T-helper 17 cell (primary cell): ENCODE data around the gene ACKR3. TPM values are rescaled to one million over a fixed set of nuclear protein-coding genes. Genes with fewer than 3 reads are reported as not detected.

Source experiments
- ATAC-seq: fragments of 150-1000 bp; cut with Tn5 transposase; 2 replicates; pipeline ENCODE4 v1.10.0; 2021; ENCODE audit warnings: mild to moderate bottlenecking, moderate library complexity
- DNase-seq, 3 donors: peaks; one replicate each; pipeline versions ENCODE4 v3.0.0 to v3.0.0-alpha.2; 2020 to 2021
- H3K9me3 ChIP-seq: one replicate; pipeline ENCODE4 v1.7.0; 2013; ENCODE audit warnings: low read length, mild to moderate bottlenecking; ENCODE audit not compliant: control insufficient read depth, poor library complexity, severe bottlenecking
- H3K27ac Mint-ChIP-seq: one replicate; pipeline ENCODE4 v1.8.0; 2022; ENCODE audit warnings: mild to moderate bottlenecking, moderate library complexity, mixed read lengths
- H3K27me3 Mint-ChIP-seq: one replicate; pipeline ENCODE4 v1.8.0; 2022; ENCODE audit warnings: mixed read lengths
- H3K36me3 Mint-ChIP-seq: one replicate; pipeline ENCODE4 v1.8.0; 2022; ENCODE audit warnings: low read depth, mixed read lengths
- H3K4me1 Mint-ChIP-seq: one replicate; pipeline ENCODE4 v1.8.0; 2022; ENCODE audit warnings: mild to moderate bottlenecking, mixed read lengths
- H3K4me3 Mint-ChIP-seq: one replicate; pipeline ENCODE4 v1.8.0; 2022; ENCODE audit warnings: mild to moderate bottlenecking, moderate library complexity, mixed read lengths
- total RNA-seq, 4 donors: library from RNA in 2 of 4; stranded (reverse) in 2 of 4; gene quantifications; one replicate each; pipeline ENCODE4 v1.2.3 and lab custom pipeline; 2022 to 2026

Gene ACKR3
- total RNA-seq, 2 donors from 2014 or later, result 1.3 to 2.3 TPM

GRCh38 chr2:236603361-236604015, 33.9 kb downstream of the ACKR3 start:
- Mint-ChIP-seq H3K36me3 (peaks cover 8% of the 10 kb centered on the region), H3K27ac (no peak overlapping the region), H3K4me1 (peaks cover 12% of the 10 kb centered on the region), H3K27me3 (peaks cover 71% of the 10 kb centered on the region), H3K4me3 (no peak overlapping the region)
- ATAC-seq, result no peak
- DNase-seq, result no peak
- no peaks in the 10 kb centered on the region for H3K9me3 ChIP-seq

- DNase-seq, result no peak
- Mint-ChIP-seq H3K27me3 (peaks cover 80% of the 10 kb centered on the region), H3K36me3 (peaks cover 8% of the 10 kb centered on the region), H3K4me3 (no peak overlapping the region), H3K27ac (no peak overlapping the region), H3K4me1 (peaks cover 12% of the 10 kb centered on the region)
- no peaks in the 10 kb centered on the region for H3K9me3 ChIP-seq
- no peak for ATAC-seq
These were observed 35.1 kb downstream of the ACKR3 start for GRCh38 chr2:236604575-236605344.

DNA sequence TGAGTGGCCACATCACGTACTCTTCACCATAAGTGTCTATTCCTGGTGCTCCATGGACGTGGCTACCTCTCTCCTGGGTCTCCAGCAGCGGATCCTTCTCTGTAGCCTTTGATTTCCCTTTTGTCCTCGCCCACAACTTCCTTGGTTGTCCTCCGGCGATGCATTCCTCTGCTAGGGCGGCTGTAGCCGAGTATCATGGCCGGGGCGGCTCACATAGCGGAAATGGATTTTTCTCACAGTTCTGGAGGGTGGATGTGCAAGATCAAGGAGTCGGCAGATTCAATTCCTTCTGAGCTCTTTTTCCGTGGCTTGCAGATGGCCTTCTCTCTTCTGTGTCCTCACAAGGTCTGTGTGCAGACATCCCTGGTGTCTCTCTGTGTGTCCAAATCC, 35.7 kb downstream of the ACKR3 start:
- peaks cover 77% of the 10 kb centered on the region for H3K27me3 Mint-ChIP-seq
- H3K9me3 ChIP-seq, result no peaks in the 10 kb centered on the region
- peaks cover 8% of the 10 kb centered on the region for H3K36me3 Mint-ChIP-seq
- no peak overlapping the region for H3K4me3 Mint-ChIP-seq
- H3K4me1 Mint-ChIP-seq, result peaks cover 12% of the 10 kb centered on the region
- ATAC-seq, result no peak
- DNase-seq, result no peak
- H3K27ac Mint-ChIP-seq, result no peak overlapping the region

GRCh38 chr2:236606023-236606422, 36.4 kb downstream of the ACKR3 start:
- ATAC-seq (no peak), DNase-seq (no peak)
- Mint-ChIP-seq H3K4me3 (no peak overlapping the region), H3K4me1 (peaks cover 12% of the 10 kb centered on the region), H3K27me3 (peaks cover 70% of the 10 kb centered on the region), H3K27ac (peak overlapping the region; percentile 39), H3K36me3 (peaks cover 8% of the 10 kb centered on the region)
- H3K9me3 ChIP-seq, result no peaks in the 10 kb centered on the region

GRCh38 chr2:236607471-236608187, 38.0 kb downstream of the ACKR3 start:
- Mint-ChIP-seq H3K4me3 (no peak overlapping the region), H3K27me3 (peaks cover 62% of the 10 kb centered on the region), H3K27ac (no peak overlapping the region), H3K36me3 (peaks cover 8% of the 10 kb centered on the region), H3K4me1 (peaks cover 12% of the 10 kb centered on the region)
- DNase-seq (no peak), ATAC-seq (no peak)
- no peaks in the 10 kb centered on the region for H3K9me3 ChIP-seq

- ATAC-seq, result no peak
- Mint-ChIP-seq H3K36me3 (peaks cover 8% of the 10 kb centered on the region), H3K27me3 (peaks cover 59% of the 10 kb centered on the region), H3K27ac (no peak overlapping the region), H3K4me1 (peaks cover 12% of the 10 kb centered on the region), H3K4me3 (no peak overlapping the region)
- H3K9me3 ChIP-seq, result no peaks in the 10 kb centered on the region
- no peak for DNase-seq
These were observed 38.5 kb downstream of the ACKR3 start for GRCh38 chr2:236608188-236608525.

GRCh38 chr2:236608710-236609109, 39.1 kb downstream of the ACKR3 start:
- DNase-seq, result no peak
- Mint-ChIP-seq H3K36me3 (peaks cover 8% of the 10 kb centered on the region), H3K4me1 (peaks cover 12% of the 10 kb centered on the region), H3K27ac (no peak overlapping the region), H3K4me3 (no peak overlapping the region), H3K27me3 (peaks cover 62% of the 10 kb centered on the region)
- H3K9me3 ChIP-seq, result no peaks in the 10 kb centered on the region
- no peak for ATAC-seq

DNA sequence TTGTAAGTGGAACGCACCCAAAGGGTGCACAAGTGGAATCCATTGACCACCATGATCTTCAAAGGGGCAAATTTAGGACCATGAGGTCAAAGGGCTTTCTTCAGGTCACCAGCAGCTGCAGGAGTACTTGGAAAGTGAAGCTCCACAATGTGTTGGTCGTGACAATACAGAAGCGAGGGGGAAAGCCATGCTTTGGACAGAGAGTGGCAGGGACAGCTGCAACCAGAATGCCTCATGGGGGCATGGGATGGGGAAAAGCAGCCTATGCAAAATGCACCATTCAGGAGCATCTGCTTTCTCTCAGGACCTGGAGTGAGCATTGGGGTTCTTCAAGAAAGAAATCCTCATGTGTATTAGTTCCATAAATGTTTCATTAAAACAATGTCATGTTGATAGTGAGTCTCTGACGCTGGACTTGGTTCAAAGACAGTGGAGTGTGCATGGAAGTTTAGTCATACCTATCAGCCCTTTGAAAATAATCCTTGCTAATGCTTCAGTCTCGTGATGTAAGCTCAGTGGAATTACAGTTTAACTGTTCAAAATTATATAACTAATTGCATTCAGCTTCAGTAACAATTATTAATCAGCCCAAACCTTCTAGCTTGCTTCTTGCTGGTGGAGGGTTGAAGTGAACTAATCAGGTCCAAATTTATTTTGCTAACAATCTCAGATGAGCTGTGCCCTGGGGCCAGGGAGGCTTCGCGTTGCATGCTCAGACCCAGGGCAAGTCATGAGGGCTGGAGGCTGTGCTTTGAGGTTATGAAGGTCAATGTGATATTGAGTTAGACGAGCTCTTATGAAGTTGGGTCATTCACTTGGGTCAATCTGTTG, 41.6 kb downstream of the ACKR3 start:
- DNase-seq, result no peak
- Mint-ChIP-seq H3K4me3 (no peak overlapping the region), H3K27ac (no peak overlapping the region), H3K4me1 (peaks cover 4% of the 10 kb centered on the region), H3K36me3 (peaks cover 5% of the 10 kb centered on the region), H3K27me3 (peaks cover 58% of the 10 kb centered on the region)
- H3K9me3 ChIP-seq, result no peaks in the 10 kb centered on the region
- ATAC-seq, result no peak

DNA sequence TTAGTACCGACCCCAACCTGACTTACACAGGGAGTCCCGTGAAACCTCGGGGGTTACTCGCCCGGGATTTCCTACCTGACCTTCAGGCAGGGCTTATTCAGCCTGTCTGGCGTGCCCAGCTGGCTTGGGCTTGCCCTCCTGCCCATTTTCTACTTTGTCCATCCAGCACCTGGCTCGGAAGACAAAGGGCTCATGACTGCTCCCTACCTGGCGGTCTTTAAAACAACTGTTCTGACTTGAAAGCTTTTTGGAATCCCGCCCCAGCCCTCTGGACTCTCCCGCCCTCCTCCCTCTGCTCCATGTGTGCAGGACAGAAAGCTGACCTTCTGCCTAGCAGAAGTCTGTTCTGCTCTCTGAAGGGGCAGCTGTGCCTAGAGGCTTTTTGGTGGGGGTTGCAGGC, 43.1 kb downstream of the ACKR3 start:
- ATAC-seq, result no peak
- H3K9me3 ChIP-seq, result no peaks in the 10 kb centered on the region
- no peak overlapping the region for H3K4me3 Mint-ChIP-seq
- no peaks in the 10 kb centered on the region for H3K4me1 Mint-ChIP-seq
- H3K36me3 Mint-ChIP-seq, result no peaks in the 10 kb centered on the region
- H3K27ac Mint-ChIP-seq, result no peak overlapping the region
- H3K27me3 Mint-ChIP-seq, result peaks cover 58% of the 10 kb centered on the region
- no peak for DNase-seq

DNA sequence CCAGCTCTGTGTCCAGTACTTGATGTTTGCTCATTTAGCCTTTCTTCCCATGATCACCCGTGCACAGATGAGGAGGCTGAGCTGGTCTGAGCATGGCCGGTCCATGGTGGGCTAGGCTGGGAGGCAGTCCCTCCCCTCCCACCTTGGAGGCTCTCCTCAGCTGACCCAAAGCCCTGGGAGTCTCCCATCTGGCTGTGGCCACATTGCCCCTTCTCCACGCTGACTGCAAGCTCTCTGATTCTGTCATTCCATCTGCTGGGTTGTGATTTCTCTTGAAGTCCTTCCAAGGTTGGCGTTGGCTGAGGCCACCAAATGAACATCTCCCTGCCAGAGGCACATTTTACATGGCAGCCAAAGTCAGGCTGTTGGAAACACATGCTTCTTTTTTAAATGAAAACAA, 44.0 kb downstream of the ACKR3 start:
- ATAC-seq, result no peak
- peaks cover 57% of the 10 kb centered on the region for H3K27me3 Mint-ChIP-seq
- no peak overlapping the region for H3K27ac Mint-ChIP-seq
- peaks cover 2% of the 10 kb centered on the region for H3K4me1 Mint-ChIP-seq
- no peaks in the 10 kb centered on the region for H3K36me3 Mint-ChIP-seq
- H3K4me3 Mint-ChIP-seq, result no peak overlapping the region
- H3K9me3 ChIP-seq, result no peaks in the 10 kb centered on the region
- DNase-seq, result no peak

- H3K4me3 Mint-ChIP-seq, result no peak overlapping the region
- peaks cover 59% of the 10 kb centered on the region for H3K27me3 Mint-ChIP-seq
- peaks cover 5% of the 10 kb centered on the region for H3K4me1 Mint-ChIP-seq
- H3K9me3 ChIP-seq, result no peaks in the 10 kb centered on the region
- H3K36me3 Mint-ChIP-seq, result no peaks in the 10 kb centered on the region
- no peak overlapping the region for H3K27ac Mint-ChIP-seq
- DNase-seq (no peak), ATAC-seq (no peak)
These were observed 44.9 kb downstream of the ACKR3 start for GRCh38 chr2:236614551-236614950.

GRCh38 chr2:236616031-236616430, 46.4 kb downstream of the ACKR3 start:
- Mint-ChIP-seq H3K36me3 (no peaks in the 10 kb centered on the region), H3K27me3 (peaks cover 68% of the 10 kb centered on the region), H3K4me1 (peaks cover 14% of the 10 kb centered on the region), H3K4me3 (no peak overlapping the region), H3K27ac (no peak overlapping the region)
- no peaks in the 10 kb centered on the region for H3K9me3 ChIP-seq
- DNase-seq (no peak), ATAC-seq (no peak)

DNA sequence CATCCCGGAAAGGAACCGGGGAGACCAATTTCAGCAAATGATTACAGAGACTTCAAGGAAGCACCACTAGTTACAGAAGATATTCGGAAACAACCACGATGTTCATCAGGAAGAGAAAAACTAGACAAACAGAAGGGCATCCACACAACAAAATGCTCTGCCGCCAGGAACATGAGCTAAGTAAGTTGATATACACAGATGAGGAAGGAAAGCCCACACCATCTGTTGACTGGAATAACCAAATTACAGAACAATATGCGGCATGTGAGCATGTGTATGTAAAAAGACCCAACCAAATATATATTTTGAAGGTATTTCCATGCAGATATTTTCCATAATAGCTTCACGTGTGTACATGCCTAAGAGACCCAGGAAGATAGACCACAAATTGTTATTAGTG, 47.0 kb downstream of the ACKR3 start:
- Mint-ChIP-seq H3K4me1 (peaks cover 14% of the 10 kb centered on the region), H3K36me3 (no peaks in the 10 kb centered on the region), H3K27me3 (peaks cover 66% of the 10 kb centered on the region)

More for the DNA sequence above, 47.0 kb downstream of the ACKR3 start:
- H3K9me3 ChIP-seq, result no peaks in the 10 kb centered on the region
- ATAC-seq (no peak), DNase-seq (no peak)
- no peak overlapping the region for H3K27ac Mint-ChIP-seq
- H3K4me3 Mint-ChIP-seq, result no peak overlapping the region
